Type B pancreatic cell (in vitro differentiated cells): ENCODE results near the gene TARBP2. TPM values are rescaled to one million over a fixed set of nuclear protein-coding genes. Genes with fewer than 3 reads are reported as not detected.

Experiments used
- DNase-seq: peaks from one replicate; pipeline ENCODE4 v3.0.0; 2021; ENCODE audit warnings: mixed read lengths; ENCODE audit not compliant: unreplicated experiment; ENCODE audit errors: extremely low spot score
- H3K27ac Mint-ChIP-seq: 2 replicates; pipeline ENCODE4 v1.8.0; 2021; ENCODE audit warnings: mild to moderate bottlenecking, mixed read lengths
- H3K27me3 Mint-ChIP-seq: 2 replicates; pipeline ENCODE4 v1.8.0; 2021; ENCODE audit warnings: mixed read lengths
- H3K36me3 Mint-ChIP-seq: 2 replicates; pipeline ENCODE4 v1.8.0; 2021; ENCODE audit warnings: mixed read lengths
- H3K4me1 Mint-ChIP-seq: one replicate; pipeline ENCODE4 v1.8.0; 2021; ENCODE audit warnings: mixed read lengths; ENCODE audit not compliant: unreplicated experiment
- H3K4me3 Mint-ChIP-seq: 2 replicates; pipeline ENCODE4 v1.8.0; 2021; ENCODE audit warnings: mild to moderate bottlenecking, mixed read lengths
- H3K9me3 Mint-ChIP-seq: 2 replicates; pipeline ENCODE4 v1.8.0; 2021; ENCODE audit warnings: mixed read lengths
- CTCF ChIP-seq: fragments of 200-600 bp; sonication (generic); conservative IDR thresholded peaks from 2 replicates; pipeline ENCODE4 v1.5.0; 2021; ENCODE audit warnings: antibody characterized with exemption, mild to moderate bottlenecking
- long read RNA-seq: library from polyadenylated mRNA; unstranded; transcript quantifications from one replicate; pipeline ENCODE4 v2.0.0, GENCODE V29; 2020
- total RNA-seq: library from RNA; stranded (reverse); gene quantifications from 2 replicates; pipeline ENCODE4 v1.2.1, GENCODE V29; 2021; ENCODE audit warnings: low replicate concordance

Gene TARBP2
- total RNA-seq, result 46.4 and 52.3 TPM in 2 replicates
- long read RNA-seq, transcript TARBP2-201 (9 exons, 1,867 nt), result major isoform, 8 of 17 reads
- long read RNA-seq, partial matches to known transcripts, result 2 of 17 reads
- long read RNA-seq, other reads (novel, unspliced or antisense), result 5 of 17 reads

- peak; percentile 97 for DNase-seq
- Mint-ChIP-seq H3K4me3 (peak within 1 kb of the TSS; percentile 87), H3K27ac (peak within 1 kb of the TSS; percentile 94), H3K4me1 (peaks cover 32% of the 10 kb centered on the region), H3K27me3 (no peaks in the 10 kb centered on the region), H3K9me3 (peaks cover 3% of the 10 kb centered on the region), H3K36me3 (no peaks in the 10 kb centered on the region)
- peak; percentile 23 for TF ChIP-seq CTCF
These were observed at the start of gene TARBP2 for GRCh38 chr12:53500776-53501614. Gene TARBP2, plus strand, starts transcription at chr12:53501283. Its CDS starts 126 bp downstream, at chr12:53501409.

- Mint-ChIP-seq H3K4me1 (peaks cover 23% of the 10 kb centered on the region), H3K27ac (peak within 1 kb of the TSS; percentile 99), H3K36me3 (peaks cover 33% of the 10 kb centered on the region), H3K27me3 (no peaks in the 10 kb centered on the region), H3K9me3 (no peaks in the 10 kb centered on the region), H3K4me3 (peak within 1 kb of the TSS; percentile 98)
- TF ChIP-seq CTCF, result peak; percentile 88
- DNase-seq, result peak; percentile 99
These were observed 49.4 kb upstream of the TARBP2 start, which contains the start of gene PCBP2 for GRCh38 chr12:53451661-53452158. Gene PCBP2, plus strand, starts transcription at chr12:53452102. Its CDS starts 2,699 bp downstream, at chr12:53454801.

GRCh38 chr12:53452159-53453077, 48.7 kb upstream of the TARBP2 start:
- Mint-ChIP-seq H3K4me1 (peaks cover 26% of the 10 kb centered on the region), H3K36me3 (peaks cover 36% of the 10 kb centered on the region), H3K4me3 (peak overlapping the region; percentile 98), H3K27me3 (no peaks in the 10 kb centered on the region), H3K27ac (peak overlapping the region; percentile 99), H3K9me3 (no peaks in the 10 kb centered on the region)
- peak; percentile 33 for TF ChIP-seq CTCF
- peak; percentile 89 for DNase-seq

- Mint-ChIP-seq H3K4me1 (peaks cover 28% of the 10 kb centered on the region), H3K27ac (peak overlapping the region; percentile 99), H3K36me3 (peaks cover 35% of the 10 kb centered on the region), H3K4me3 (peak overlapping the region; percentile 98), H3K9me3 (no peaks in the 10 kb centered on the region), H3K27me3 (no peaks in the 10 kb centered on the region)
- DNase-seq, result no peak
- no peak for TF ChIP-seq CTCF
These were observed 47.0 kb upstream of the TARBP2 start for GRCh38 chr12:53453953-53454640.

GRCh38 chr12:53454707-53455106, 46.4 kb upstream of the TARBP2 start:
- no peaks in the 10 kb centered on the region for H3K9me3 Mint-ChIP-seq
- peaks cover 38% of the 10 kb centered on the region for H3K36me3 Mint-ChIP-seq
- TF ChIP-seq CTCF, result no peak
- no peaks in the 10 kb centered on the region for H3K27me3 Mint-ChIP-seq
- H3K4me3 Mint-ChIP-seq, result peak overlapping the region; percentile 98
- peaks cover 30% of the 10 kb centered on the region for H3K4me1 Mint-ChIP-seq
- no peak for DNase-seq
- peak overlapping the region; percentile 47 for H3K27ac Mint-ChIP-seq
